KOPT-K1 (cell line): ENCODE measurements around the gene PGM5.

Experiments
- H3K27ac ChIP-seq: fragments of 200-600 bp; sonication (generic); 2 replicates; pipeline ENCODE4 v1.5.1; 2016; ENCODE audit warnings: antibody characterized with exemption, mild to moderate bottlenecking, low read depth, low read length; ENCODE audit not compliant: poor library complexity, severe bottlenecking
- H3K36me3 ChIP-seq: fragments of 200-600 bp; sonication (generic); 2 replicates; pipeline ENCODE4 v1.5.1; 2017; ENCODE audit warnings: antibody characterized with exemption, mild to moderate bottlenecking, low read length, moderate library complexity; ENCODE audit not compliant: insufficient read depth
- H3K9me3 ChIP-seq: fragments of 200-600 bp; sonication (generic); 2 replicates; pipeline ENCODE4 v1.5.1; 2017; ENCODE audit warnings: antibody characterized with exemption, low read length, mild to moderate bottlenecking; ENCODE audit not compliant: insufficient read depth, poor library complexity, severe bottlenecking

Gene PGM5

DNA sequence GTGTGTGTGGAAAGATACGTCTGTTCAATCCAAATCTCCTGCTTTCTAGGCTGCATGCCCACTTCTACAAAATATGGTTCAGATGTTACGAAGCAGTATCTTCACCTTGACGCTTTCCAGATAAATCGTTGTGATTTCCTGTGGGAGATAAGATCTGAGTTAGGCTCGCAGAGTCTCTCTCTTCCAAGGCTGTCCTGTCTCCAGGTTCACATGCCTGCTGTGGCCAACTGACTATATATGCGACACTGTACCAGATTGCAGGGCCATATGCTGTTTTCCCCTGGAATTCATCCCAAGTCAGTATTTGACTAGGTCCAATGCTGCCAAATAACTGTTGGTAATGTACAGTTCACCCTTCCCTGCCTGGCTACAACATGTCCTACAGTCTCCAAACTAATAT is 136.4 kb downstream of the PGM5 start:
- Histone ChIP-seq H3K36me3 (no peaks in the 10 kb centered on the region), H3K27ac (no peak overlapping the region), H3K9me3 (no peaks in the 10 kb centered on the region)

GRCh38 chr9:68493541-68493940 is 137.1 kb downstream of the PGM5 start:
- no peak overlapping the region for H3K27ac ChIP-seq
- no peaks in the 10 kb centered on the region for H3K9me3 ChIP-seq
- H3K36me3 ChIP-seq: no peaks in the 10 kb centered on the region

GRCh38 chr9:68493958-68494577 is 137.7 kb downstream of the PGM5 start:
- H3K9me3 ChIP-seq: no peaks in the 10 kb centered on the region

GRCh38 chr9:68495247-68495646 is 138.8 kb downstream of the PGM5 start:
- Histone ChIP-seq H3K36me3 (no peaks in the 10 kb centered on the region), H3K9me3 (no peaks in the 10 kb centered on the region), H3K27ac (no peak overlapping the region)

More at GRCh38 chr9:68493958-68494577, 137.7 kb downstream of the PGM5 start:
- no peaks in the 10 kb centered on the region for H3K36me3 ChIP-seq
- no peak overlapping the region for H3K27ac ChIP-seq

GRCh38 chr9:68496356-68496755 is 139.9 kb downstream of the PGM5 start:
- no peaks in the 10 kb centered on the region for H3K36me3 ChIP-seq
- H3K9me3 ChIP-seq: no peaks in the 10 kb centered on the region
- no peak overlapping the region for H3K27ac ChIP-seq

GRCh38 chr9:68497629-68498028 is 141.2 kb downstream of the PGM5 start:
- H3K9me3 ChIP-seq: no peaks in the 10 kb centered on the region
- no peak overlapping the region for H3K27ac ChIP-seq
- H3K36me3 ChIP-seq: no peaks in the 10 kb centered on the region

DNA sequence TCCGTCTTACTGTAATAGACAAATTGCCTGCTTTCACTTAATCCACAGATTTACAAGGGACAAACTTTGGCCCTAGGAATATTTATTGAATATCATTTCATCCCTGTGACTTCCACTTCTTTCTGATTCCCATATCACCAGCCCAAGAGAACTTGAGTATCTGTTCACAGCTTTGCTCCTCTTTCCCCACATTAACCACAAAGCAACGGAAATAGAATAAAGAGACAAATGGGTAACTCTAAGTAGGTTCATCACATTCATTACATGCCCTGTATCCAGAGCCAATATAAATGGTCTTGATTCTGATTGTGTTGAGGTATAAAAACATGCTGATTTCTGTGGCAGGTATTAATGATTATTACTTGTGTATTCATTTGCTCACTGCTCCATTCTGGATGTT is 142.4 kb downstream of the PGM5 start:
- Histone ChIP-seq H3K36me3 (no peaks in the 10 kb centered on the region), H3K9me3 (no peaks in the 10 kb centered on the region), H3K27ac (no peak overlapping the region)

DNA sequence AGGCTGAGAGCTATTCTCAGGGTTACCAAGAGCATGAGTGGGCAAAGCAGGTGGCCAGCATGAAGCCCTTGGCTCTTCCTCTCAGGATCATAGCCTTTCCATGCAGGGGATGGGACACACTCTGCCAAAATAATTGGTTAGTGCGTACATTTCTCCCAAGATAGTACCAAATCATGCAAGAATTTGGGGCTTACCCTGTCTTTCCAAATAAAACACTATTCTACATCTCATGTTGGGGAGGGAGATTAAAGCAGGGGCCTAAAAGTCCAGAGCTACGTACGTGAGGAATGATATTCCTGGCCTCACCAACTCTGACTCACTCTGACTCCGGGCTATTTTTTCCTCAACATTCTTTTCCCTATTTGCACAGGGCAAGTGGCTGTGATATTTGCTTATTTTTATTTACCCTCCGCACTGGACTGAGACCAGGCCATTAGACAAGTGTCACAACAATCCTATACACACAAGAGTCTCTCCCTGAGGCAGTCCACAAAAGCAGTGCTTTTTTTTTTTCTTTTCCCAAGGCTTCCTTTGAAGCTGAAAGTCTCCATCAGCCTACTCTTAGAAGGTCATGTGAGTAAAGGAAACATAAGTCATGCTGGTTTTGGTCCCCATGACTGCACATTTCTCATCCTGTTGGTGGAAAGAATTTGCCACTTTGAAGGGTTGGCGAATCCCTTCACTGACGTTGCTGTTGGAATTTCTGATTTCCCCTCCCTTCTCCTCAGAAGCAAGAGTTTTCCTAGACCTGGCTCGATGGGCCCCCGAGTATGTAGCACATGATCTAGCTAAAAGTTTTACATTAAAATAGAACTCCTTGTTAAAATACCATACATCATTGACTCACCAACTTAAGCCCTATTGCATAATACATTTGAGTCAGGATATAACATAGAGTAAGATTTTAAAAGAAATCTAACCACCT is 144.3 kb downstream of the PGM5 start:
- Histone ChIP-seq H3K27ac (no peak overlapping the region), H3K9me3 (no peaks in the 10 kb centered on the region), H3K36me3 (no peaks in the 10 kb centered on the region)

GRCh38 chr9:68502279-68502678 is 145.9 kb downstream of the PGM5 start:
- Histone ChIP-seq H3K9me3 (no peaks in the 10 kb centered on the region), H3K27ac (no peak overlapping the region), H3K36me3 (no peaks in the 10 kb centered on the region)

- H3K9me3 ChIP-seq: no peaks in the 10 kb centered on the region
- H3K36me3 ChIP-seq: no peaks in the 10 kb centered on the region
- no peak overlapping the region for H3K27ac ChIP-seq
Observed at GRCh38 chr9:68505681-68506409, 149.4 kb downstream of the PGM5 start.

DNA sequence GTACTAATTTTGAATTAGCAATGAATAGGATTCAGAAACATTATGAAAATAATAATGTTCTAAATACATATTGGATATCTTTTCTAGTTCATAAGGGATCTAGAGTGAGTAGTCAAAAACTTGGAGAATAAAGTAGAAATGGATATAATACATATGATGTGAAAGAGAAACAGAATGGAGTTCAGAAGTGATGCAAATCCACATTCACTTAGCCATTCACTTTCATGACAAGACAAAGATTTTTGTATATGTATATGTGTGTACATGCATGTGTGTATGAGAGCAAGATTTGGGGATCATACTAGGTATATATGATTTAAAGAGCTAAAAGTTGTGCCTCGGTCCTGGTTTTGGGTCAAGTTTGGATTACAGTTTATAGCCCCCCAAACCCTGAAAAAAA is 150.1 kb downstream of the PGM5 start:
- no peaks in the 10 kb centered on the region for H3K9me3 ChIP-seq
- H3K27ac ChIP-seq: no peak overlapping the region

GRCh38 chr9:68507130-68507805 is 150.9 kb downstream of the PGM5 start:
- Histone ChIP-seq H3K27ac (no peak overlapping the region), H3K9me3 (no peaks in the 10 kb centered on the region), H3K36me3 (no peaks in the 10 kb centered on the region)

More for the DNA sequence above, 150.1 kb downstream of the PGM5 start:
- no peaks in the 10 kb centered on the region for H3K36me3 ChIP-seq

DNA sequence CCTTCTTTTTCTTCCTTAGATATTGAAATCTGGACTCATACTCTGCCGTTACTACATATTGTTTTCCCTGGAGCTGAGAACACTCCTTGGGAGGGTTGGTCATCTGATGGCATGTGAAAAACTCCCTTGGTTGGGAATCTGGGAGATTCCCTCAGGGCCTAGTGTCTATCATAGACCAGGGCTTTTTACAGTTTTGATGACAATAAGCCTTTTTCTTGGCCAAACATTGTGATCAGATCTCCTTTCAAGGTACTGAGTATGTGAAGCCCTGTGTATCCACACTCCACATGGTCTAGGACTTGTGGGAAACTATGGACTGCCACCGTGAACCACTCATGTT is 151.4 kb downstream of the PGM5 start:
- no peaks in the 10 kb centered on the region for H3K9me3 ChIP-seq
- no peak overlapping the region for H3K27ac ChIP-seq
- no peaks in the 10 kb centered on the region for H3K36me3 ChIP-seq

DNA sequence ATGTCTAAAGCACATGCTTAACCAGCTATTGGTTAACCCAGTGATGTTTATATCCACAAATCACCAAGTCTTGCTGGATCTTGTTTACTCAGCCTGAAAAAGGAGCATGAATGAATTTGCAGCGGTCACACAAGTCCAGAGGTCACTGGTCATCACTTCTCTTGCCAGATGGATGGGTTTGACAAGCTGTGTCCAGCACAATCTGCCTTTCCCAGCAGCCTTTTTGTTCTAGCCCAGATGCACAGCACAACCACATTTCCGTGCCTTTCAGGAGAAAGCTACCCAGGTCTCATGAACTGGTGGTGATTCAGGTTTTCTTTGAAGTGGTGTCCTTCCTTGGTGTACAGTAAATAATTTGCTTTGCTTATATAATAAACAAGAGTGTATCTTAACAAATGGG is 152.1 kb downstream of the PGM5 start:
- Histone ChIP-seq H3K36me3 (no peaks in the 10 kb centered on the region), H3K9me3 (no peaks in the 10 kb centered on the region), H3K27ac (no peak overlapping the region)

GRCh38 chr9:68509689-68510088 is 153.3 kb downstream of the PGM5 start:
- Histone ChIP-seq H3K36me3 (no peaks in the 10 kb centered on the region), H3K9me3 (no peaks in the 10 kb centered on the region), H3K27ac (no peak overlapping the region)
